ENCODE results near the gene FKBP2. TPM values are rescaled to one million over a fixed set of nuclear protein-coding genes. Genes with fewer than 3 reads are reported as not detected.

The FKBP2 gene
- total and polyA plus RNA-seq, 8 donors: 37.8 to 344 (median 53.3) TPM

DNA sequence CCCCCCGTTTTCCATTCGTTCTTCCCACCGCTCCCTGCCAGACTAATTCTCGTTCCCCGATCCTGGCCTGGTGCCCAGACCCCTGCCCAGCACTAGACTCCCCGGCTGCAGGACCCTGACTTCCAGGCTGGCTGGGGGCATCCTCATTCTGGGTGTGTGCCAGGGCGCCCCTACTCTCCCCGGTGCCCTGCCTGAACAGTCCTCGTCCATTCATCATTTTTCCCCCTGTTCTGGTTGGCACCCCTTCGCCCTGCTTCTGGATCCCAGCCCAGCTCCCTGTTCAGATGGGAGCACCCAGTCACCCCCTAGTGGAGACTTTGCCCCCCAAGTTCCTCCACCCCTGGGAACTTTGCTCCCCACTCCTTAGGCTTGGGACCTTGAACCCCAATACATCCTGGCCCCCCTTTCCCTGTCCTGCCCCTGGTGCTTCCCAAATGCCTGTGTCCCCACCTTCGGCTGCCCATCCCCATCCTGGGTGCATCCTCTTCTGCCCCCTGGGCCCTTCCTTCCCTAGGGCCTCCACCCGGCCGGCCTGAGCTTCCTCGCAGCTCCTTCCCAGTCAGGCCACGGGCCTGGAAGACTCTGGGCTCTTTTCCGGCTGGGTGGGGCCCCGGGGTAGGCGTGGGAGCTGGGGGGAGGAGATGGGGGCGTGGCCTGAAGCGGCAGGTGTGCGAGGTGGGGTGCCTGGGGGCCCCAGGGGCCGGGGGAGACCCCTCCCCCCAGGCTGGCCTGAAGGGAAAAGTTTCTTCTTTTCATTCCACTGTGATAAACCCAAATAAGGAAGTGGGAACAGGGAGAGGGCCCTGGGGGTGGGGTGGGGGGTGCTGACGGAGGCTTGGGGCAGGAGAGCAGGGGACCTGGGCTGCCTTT, 11.3 kb downstream of the FKBP2 start:
- Histone ChIP-seq H3K27ac (no peak overlapping the region), H3K36me3 (peaks cover 0 to 9% (median 0%) of the 10 kb centered on the region in 3 donors), H3K4me1 (peaks cover 0 to 8% (median 4%) of the 10 kb centered on the region in 3 donors), H3K9me3 (no peaks in the 10 kb centered on the region), H3K27me3 (no peaks in the 10 kb centered on the region), H3K4me3 (peak overlapping the region; percentile 56 to 90 (median 78))
- 4 to 5% methylated on average over 23 of the region's 23 CpGs for WGBS, 2 donors
- TF ChIP-seq, protein P1, sequence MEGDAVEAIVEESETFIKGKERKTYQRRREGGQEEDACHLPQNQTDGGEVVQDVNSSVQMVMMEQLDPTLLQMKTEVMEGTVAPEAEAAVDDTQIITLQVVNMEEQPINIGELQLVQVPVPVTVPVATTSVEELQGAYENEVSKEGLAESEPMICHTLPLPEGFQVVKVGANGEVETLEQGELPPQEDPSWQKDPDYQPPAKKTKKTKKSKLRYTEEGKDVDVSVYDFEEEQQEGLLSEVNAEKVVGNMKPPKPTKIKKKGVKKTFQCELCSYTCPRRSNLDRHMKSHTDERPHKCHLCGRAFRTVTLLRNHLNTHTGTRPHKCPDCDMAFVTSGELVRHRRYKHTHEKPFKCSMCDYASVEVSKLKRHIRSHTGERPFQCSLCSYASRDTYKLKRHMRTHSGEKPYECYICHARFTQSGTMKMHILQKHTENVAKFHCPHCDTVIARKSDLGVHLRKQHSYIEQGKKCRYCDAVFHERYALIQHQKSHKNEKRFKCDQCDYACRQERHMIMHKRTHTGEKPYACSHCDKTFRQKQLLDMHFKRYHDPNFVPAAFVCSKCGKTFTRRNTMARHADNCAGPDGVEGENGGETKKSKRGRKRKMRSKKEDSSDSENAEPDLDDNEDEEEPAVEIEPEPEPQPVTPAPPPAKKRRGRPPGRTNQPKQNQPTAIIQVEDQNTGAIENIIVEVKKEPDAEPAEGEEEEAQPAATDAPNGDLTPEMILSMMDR (IDR thresholded peaks at IDR 0.05): no peak
- ATAC-seq (peak; percentile 21 to 55 (median 34)), FAIRE-seq (no peak), DNase-seq (peak in 4 of 6 donors; percentile 52 to 78 (median 72))
- intact Hi-C loops (cut with DNase I): no loop called here

DNA sequence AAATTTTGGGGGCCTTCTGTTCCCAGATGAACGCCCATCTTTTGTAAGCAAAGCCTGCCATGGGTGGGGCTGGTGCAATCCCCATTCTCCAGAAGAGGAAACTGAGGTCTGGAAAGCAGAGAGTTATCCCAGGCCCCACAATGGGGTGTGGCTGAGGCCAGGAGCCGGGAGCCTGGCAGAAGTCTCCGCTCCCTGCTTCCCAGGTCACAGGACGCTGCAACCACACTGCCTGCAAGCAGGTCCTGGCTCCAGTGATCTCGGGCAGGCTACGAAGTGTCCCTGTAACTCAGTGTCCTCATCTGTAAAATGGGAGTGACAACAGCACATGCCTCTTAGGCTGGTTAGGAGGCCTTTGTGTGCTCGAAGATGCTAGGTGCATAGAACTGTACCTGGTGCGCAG, 12.1 kb downstream of the FKBP2 start:
- DNase-seq (no peak), ATAC-seq (no peak), FAIRE-seq (no peak)
- Histone ChIP-seq H3K27ac (no peak overlapping the region), H3K4me1 (peaks cover 0 to 4% (median 4%) of the 10 kb centered on the region in 3 donors), H3K27me3 (no peaks in the 10 kb centered on the region), H3K36me3 (peaks cover 0 to 9% (median 0%) of the 10 kb centered on the region in 3 donors), H3K4me3 (no peak overlapping the region), H3K9me3 (no peaks in the 10 kb centered on the region)
- 83 to 85% methylated on average over 8 of the region's 8 CpGs for WGBS, 2 donors
- intact Hi-C loops (cut with DNase I): no loop called here
- TF ChIP-seq, protein P1 (IDR thresholded peaks at IDR 0.05): no peak

DNA sequence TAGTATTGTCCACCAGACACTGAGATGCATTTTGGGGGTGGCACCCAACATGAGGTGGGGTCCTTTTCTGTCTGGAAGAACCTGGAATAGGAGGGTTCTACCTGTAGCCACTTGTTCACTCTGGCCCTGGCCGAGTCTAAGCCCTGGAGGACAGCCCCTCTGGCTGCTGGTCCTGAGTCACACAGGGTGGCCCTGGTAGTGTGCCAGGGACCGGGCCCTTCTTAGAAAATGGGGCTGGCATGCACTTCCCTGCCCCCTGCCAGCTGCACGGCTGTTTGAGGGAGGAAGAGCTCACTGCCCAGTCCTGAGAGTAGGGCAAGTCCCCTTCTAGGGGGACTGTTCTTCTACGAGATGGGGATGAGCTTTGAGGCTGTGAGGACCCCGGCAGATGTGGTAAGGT, 12.6 kb downstream of the FKBP2 start:
- ATAC-seq (no peak), DNase-seq (no peak), FAIRE-seq (no peak)
- H3K9me3 ChIP-seq: no peaks in the 10 kb centered on the region
- H3K4me3 ChIP-seq: no peak overlapping the region
- no peaks in the 10 kb centered on the region for H3K27me3 ChIP-seq
- TF ChIP-seq, protein P1 (IDR thresholded peaks at IDR 0.05): no peak
- WGBS, 2 donors: 61 to 65% methylated on average over 5 of the region's 5 CpGs
- intact Hi-C loops (cut with DNase I): no loop called here
- peaks cover 0 to 12% (median 0%) of the 10 kb centered on the region in 3 donors for H3K36me3 ChIP-seq
- H3K4me1 ChIP-seq: peaks cover 0 to 4% (median 4%) of the 10 kb centered on the region in 3 donors
- H3K27ac ChIP-seq: no peak overlapping the region

DNA sequence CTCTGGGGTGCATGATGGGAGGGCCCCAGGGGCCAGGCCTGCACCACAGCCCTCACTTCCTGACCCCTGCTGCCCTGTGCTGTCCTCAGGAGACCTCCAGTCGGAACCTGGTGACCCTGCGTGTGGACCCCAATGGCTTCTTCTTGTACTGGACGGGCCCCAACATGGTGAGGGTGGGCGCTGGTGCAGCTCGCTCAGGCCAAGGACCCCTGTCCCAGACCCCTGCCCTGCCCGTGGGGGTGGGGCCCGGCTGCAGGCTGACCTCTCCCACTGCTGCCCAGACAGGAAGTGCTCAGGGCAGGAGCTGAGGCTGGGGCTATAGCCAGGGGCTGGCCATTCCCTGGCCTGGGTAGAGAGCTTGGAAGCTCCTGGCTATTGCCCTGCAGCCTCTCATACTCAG, 13.4 kb downstream of the FKBP2 start:
- no peak for FAIRE-seq
- ATAC-seq: no peak
- DNase-seq: no peak
- TF ChIP-seq, protein P1 (IDR thresholded peaks at IDR 0.05): no peak
- H3K4me3 ChIP-seq: no peak overlapping the region
- no peaks in the 10 kb centered on the region for H3K27me3 ChIP-seq
- peaks cover 0 to 19% (median 0%) of the 10 kb centered on the region in 3 donors for H3K36me3 ChIP-seq
- peaks cover 0 to 4% (median 4%) of the 10 kb centered on the region in 3 donors for H3K4me1 ChIP-seq
- 84 to 90% methylated on average over 7 of the region's 7 CpGs for WGBS, 2 donors
- no peaks in the 10 kb centered on the region for H3K9me3 ChIP-seq
- intact Hi-C loops (cut with DNase I): no loop called here
- no peak overlapping the region for H3K27ac ChIP-seq

Measured in pancreas (tissue), 10 donors.